Right lobe of liver (tissue), 6 donors: ENCODE results near the gene NEU3. TPM values are rescaled to one million over a fixed set of nuclear protein-coding genes. Genes with fewer than 3 reads are reported as not detected.

Experiments used
- ATAC-seq, 4 donors: fragments of 200-7000 bp; cut with Tn5 transposase; one replicate each; pipeline ENCODE4 v1.9.1; 2020; ENCODE audit warnings: mild to moderate bottlenecking in 4 of 4, moderate library complexity in 4 of 4
- DNase-seq, 3 donors: peaks; one replicate each; pipeline ENCODE4 v3.0.0-alpha.2; 2020
- H3K27ac ChIP-seq, 3 donors: fragments of 200-600 bp; one replicate each; pipeline ENCODE4 v1.8.0; 2022
- H3K27me3 ChIP-seq, 2 donors: fragments of 200-600 bp; one replicate each; pipeline ENCODE4 v1.8.0; 2022
- H3K36me3 ChIP-seq, 4 donors: fragments of 200-600 bp; sonication (generic) in 1 of 4; one replicate each; pipeline versions ENCODE4 v1.5.1 to v1.8.0; 2017 to 2022; ENCODE audit warnings: control low read depth in 1 of 4
- H3K4me1 ChIP-seq, 4 donors: fragments of 200-600 bp; sonication (generic) in 1 of 4; one replicate each; pipeline versions ENCODE4 v1.5.1 to v1.8.0; 2017 to 2022; ENCODE audit warnings: control low read depth in 1 of 4
- H3K4me3 ChIP-seq, 3 donors: fragments of 200-600 bp; one replicate each; pipeline ENCODE4 v1.8.0; 2022
- H3K9me3 ChIP-seq, 4 donors: fragments of 200-600 bp; sonication (generic) in 1 of 4; one replicate each; pipeline versions ENCODE4 v1.5.1 to v1.8.0; 2017 to 2022; ENCODE audit warnings: control low read depth in 1 of 4
- POLR2A ChIP-seq: fragments of 450-650 bp; IDR thresholded peaks from one replicate; pipeline ENCODE4 v1.6.1; 2017; ENCODE audit warnings: antibody characterized with exemption, mild to moderate bottlenecking
- WGBS: methylation state at CpG from one replicate; pipeline ENCODE4 v1.1.6; 2018; ENCODE audit warnings: low coverage, low lambda C conversion rate; ENCODE audit not compliant: insufficient coverage; ENCODE audit errors: missing lambda C conversion rate; 5-methylcytosine and 5-hydroxymethylcytosine counted together
- intact Hi-C, 2 donors: fragments of 100-400 bp; cut with DNase I; formaldehyde crosslinking; loops; one replicate each; pipeline versions ENCODE4 v1.11.2 to v1.14.1; 2022
- total RNA-seq, 6 experiments: library from RNA; depleted of rRNA in 2 of 6; stranded (reverse); fragments of >200 nt in 2 of 6; fragmentation: NEBNext Ultra II Directional in 3 of 6; extraction: Animal tissue kit (Norgen Biotek cat#: 25700) in 3 of 6; gene quantifications; one replicate each; pipeline versions ENCODE4 v1.1.0 to v1.2.4, GENCODE V29; 2016 to 2023
- TF ChIP-seq, protein P1 (sequence below), 4 donors: fragments of 200-600 bp in 3 of 4; fragments of 450-650 bp in 1 of 4; IDR thresholded peaks; one replicate each; pipeline versions ENCODE4 v1.5.1 to v1.8.0; 2016 to 2022; ENCODE audit warnings: antibody characterized with exemption in 4 of 4, mild to moderate bottlenecking in 2 of 4
- donor health status: DM: no; HTN: yes; CAD: no.
- donor health status: DM: no; HTN: no; CAD: no.
- donor health status: DM: no; HTN: no; CAD: no.
- donor health status: DM: no; HTN: yes; CAD: no.
- donor health status: DM: no; HTN: yes; CAD: no.

The NEU3 gene
- total RNA-seq, 6 experiments from 2014 or later = 3.7 to 8.2 (median 6.2) TPM

DNA sequence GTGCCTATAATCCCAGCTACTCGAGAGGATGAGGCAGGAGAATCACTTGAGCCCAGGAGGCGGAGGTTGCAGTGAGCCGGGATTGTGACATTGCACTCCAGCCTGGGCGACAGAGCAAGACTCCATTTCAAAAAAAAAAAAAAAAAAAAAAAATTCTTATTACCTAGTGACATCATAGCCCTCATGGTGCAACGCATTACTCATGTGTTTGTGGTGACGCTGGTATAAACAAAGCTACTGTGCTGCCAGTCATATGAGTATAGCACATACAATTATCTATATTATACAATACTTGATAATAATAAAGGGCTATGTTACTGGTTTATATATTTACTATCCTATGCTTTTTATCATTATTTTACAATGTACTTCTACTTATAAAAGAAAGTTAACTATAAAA, 66.8 kb downstream of the NEU3 start:
- intact Hi-C loops = no loop called here
- ATAC-seq = no peak

DNA sequence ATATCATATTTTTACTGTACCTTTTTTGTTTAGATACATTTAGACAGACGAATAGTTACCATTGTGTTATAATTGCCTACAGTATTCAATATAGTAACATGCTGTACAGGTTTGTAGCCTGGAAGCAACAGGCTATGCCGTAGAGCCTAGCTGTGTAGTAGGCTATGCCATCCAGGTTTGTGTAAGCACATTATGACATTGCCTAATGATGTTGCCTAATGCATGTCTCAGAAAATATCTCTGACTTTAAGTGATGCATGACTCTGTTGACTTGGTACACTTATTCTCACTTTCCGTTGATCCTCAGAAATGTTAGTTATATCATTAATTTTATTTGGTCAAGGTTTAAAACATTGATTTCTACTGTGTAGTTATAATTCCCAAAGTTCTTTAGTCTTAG, 68.1 kb downstream of the NEU3 start:
- no peaks in the 10 kb centered on the region for H3K4me1 ChIP-seq
- no peak overlapping the region for H3K4me3 ChIP-seq
- ATAC-seq (no peak), DNase-seq (no peak)
- H3K27ac ChIP-seq = no peak overlapping the region
- TF ChIP-seq POLR2A = no peak
- TF ChIP-seq, protein P1, sequence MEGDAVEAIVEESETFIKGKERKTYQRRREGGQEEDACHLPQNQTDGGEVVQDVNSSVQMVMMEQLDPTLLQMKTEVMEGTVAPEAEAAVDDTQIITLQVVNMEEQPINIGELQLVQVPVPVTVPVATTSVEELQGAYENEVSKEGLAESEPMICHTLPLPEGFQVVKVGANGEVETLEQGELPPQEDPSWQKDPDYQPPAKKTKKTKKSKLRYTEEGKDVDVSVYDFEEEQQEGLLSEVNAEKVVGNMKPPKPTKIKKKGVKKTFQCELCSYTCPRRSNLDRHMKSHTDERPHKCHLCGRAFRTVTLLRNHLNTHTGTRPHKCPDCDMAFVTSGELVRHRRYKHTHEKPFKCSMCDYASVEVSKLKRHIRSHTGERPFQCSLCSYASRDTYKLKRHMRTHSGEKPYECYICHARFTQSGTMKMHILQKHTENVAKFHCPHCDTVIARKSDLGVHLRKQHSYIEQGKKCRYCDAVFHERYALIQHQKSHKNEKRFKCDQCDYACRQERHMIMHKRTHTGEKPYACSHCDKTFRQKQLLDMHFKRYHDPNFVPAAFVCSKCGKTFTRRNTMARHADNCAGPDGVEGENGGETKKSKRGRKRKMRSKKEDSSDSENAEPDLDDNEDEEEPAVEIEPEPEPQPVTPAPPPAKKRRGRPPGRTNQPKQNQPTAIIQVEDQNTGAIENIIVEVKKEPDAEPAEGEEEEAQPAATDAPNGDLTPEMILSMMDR (IDR thresholded peaks at IDR 0.05) = no peak
- 81% methylated on average over 3 of the region's 3 CpGs for WGBS
- intact Hi-C loops = no loop called here
- no peaks in the 10 kb centered on the region for H3K36me3 ChIP-seq
- H3K9me3 ChIP-seq = no peaks in the 10 kb centered on the region
- no peaks in the 10 kb centered on the region for H3K27me3 ChIP-seq

More for the DNA sequence above, 66.8 kb downstream of the NEU3 start:
- no peak for DNase-seq
- Histone ChIP-seq H3K9me3 (no peaks in the 10 kb centered on the region), H3K27me3 (no peaks in the 10 kb centered on the region), H3K4me1 (no peaks in the 10 kb centered on the region), H3K36me3 (no peaks in the 10 kb centered on the region), H3K27ac (no peak overlapping the region), H3K4me3 (no peak overlapping the region)
- 70% methylated on average over 5 of the region's 6 CpGs for WGBS
- TF ChIP-seq POLR2A = no peak
- TF ChIP-seq, protein P1 (IDR thresholded peaks at IDR 0.05) = no peak

DNA sequence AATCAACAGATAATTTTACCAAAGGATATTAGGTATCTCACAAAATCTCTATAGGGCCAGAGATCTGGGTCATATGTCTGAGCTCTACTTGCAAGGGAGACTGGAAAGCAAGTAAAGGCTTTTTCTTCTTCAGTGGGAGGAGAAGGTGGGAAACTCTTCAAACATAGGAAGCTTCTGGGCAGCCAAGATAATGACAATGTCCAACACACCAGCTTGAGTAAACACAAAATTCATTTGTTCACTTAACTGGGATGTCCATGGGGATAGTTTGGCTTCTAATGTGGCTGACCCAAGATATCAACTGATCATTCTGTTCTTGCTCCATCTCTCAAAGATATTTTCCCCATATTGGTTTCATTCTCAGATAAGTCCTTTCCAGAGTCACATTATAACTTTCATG, 70.6 kb downstream of the NEU3 start:
- intact Hi-C loops = no loop called here
- Histone ChIP-seq H3K27me3 (no peaks in the 10 kb centered on the region), H3K36me3 (no peaks in the 10 kb centered on the region), H3K4me3 (no peak overlapping the region), H3K4me1 (no peaks in the 10 kb centered on the region), H3K9me3 (no peaks in the 10 kb centered on the region), H3K27ac (no peak overlapping the region)
- DNase-seq (no peak), ATAC-seq (no peak)
- no peak for TF ChIP-seq POLR2A
- TF ChIP-seq, protein P1 (IDR thresholded peaks at IDR 0.05) = no peak

DNA sequence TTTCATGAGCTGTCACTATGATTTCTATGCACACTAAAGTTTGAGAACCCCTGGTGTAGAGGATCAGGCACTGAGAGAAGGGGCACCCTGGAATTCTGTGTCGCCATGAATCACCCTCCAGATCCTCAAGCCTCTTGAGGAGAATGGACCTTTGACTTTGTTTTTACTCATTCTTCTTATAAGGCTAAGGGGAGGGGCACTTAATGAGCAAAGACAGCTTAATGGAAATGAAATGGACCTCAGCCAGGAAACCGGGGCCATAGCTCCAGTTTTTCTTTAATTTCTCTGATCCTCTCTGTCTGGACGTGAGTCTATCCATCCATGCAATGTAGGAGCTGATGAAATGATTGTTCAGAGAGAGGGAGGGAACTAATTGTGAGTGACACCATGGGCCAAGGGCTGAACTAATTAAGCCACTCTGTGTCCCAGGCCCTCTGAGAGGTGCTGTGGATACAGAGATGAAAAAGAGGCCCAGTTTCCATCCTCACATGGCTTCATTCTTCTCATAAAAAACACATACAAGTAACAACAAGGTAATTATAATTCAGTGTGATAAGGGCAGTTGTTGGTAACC, 75.1 kb downstream of the NEU3 start:
- 45% methylated on average over 3 of the region's 3 CpGs for WGBS
- ATAC-seq = no peak

More for the DNA sequence above, 75.1 kb downstream of the NEU3 start:
- Histone ChIP-seq H3K36me3 (no peaks in the 10 kb centered on the region), H3K4me1 (no peaks in the 10 kb centered on the region), H3K27ac (no peak overlapping the region), H3K27me3 (no peaks in the 10 kb centered on the region), H3K4me3 (no peak overlapping the region), H3K9me3 (no peaks in the 10 kb centered on the region)
- TF ChIP-seq POLR2A = no peak
- TF ChIP-seq, protein P1 (IDR thresholded peaks at IDR 0.05) = no peak
- intact Hi-C loops = no loop called here
- DNase-seq = no peak
